Muscle layer of duodenum (tissue), 2 donors: ENCODE measurements around the gene DMRT2.

Experiments used
- H3K27ac ChIP-seq: one replicate; pipeline ENCODE4 v1.7.0; 2013; ENCODE audit warnings: mild to moderate bottlenecking, low read length
- H3K27me3 ChIP-seq: one replicate; pipeline ENCODE4 v1.7.0; 2013; ENCODE audit warnings: low read depth, mild to moderate bottlenecking, control low read depth, low read length
- H3K36me3 ChIP-seq, 2 donors: one replicate each; pipeline ENCODE4 v1.7.0; 2013; ENCODE audit warnings: low read length in 2 of 2, control low read depth in 1 of 2, mild to moderate bottlenecking in 1 of 2; ENCODE audit not compliant: insufficient read depth in 2 of 2, control insufficient read depth in 1 of 2
- H3K4me1 ChIP-seq, 2 donors: one replicate each; pipeline ENCODE4 v1.7.0; 2013; ENCODE audit warnings: low read length in 2 of 2, mild to moderate bottlenecking in 2 of 2, control low read depth in 1 of 2, moderate library complexity in 1 of 2; ENCODE audit not compliant: insufficient read depth in 2 of 2, control insufficient read depth in 1 of 2
- H3K4me3 ChIP-seq, 2 donors: one replicate each; pipeline ENCODE4 v1.7.0; 2013; ENCODE audit warnings: low read length in 2 of 2, low read depth in 1 of 2, mild to moderate bottlenecking in 1 of 2
- H3K9me3 ChIP-seq, 2 donors: one replicate each; pipeline ENCODE4 v1.7.0; 2013; ENCODE audit warnings: low read length in 2 of 2, control low read depth in 1 of 2, mild to moderate bottlenecking in 1 of 2; ENCODE audit not compliant: control insufficient read depth in 1 of 2
- donor health status: healthy.

DMRT2 gene

DNA sequence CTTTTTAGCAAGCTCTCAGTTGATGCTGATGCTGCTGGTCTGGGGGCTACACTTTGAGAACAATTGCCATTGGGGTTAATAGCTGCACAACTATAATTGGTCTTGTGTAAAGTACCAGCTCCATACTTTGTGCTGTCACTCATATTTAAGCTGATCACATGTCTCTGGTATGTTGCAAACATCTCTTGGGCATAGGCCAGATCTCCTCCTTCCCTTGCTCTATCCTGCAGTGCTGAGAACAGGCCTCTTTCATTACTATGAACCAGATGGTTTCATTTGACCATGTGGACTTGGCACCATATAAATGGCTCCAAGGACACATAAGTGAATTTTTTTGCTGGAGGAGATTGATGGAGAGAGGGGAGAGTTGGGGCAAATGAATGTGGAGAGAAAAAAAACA is 48.4 kb downstream of the DMRT2 start:
- Histone ChIP-seq H3K9me3 (no peaks in the 10 kb centered on the region), H3K36me3 (no peaks in the 10 kb centered on the region), H3K27me3 (no peaks in the 10 kb centered on the region), H3K4me1 (no peaks in the 10 kb centered on the region), H3K4me3 (no peak overlapping the region), H3K27ac (no peak overlapping the region)

DNA sequence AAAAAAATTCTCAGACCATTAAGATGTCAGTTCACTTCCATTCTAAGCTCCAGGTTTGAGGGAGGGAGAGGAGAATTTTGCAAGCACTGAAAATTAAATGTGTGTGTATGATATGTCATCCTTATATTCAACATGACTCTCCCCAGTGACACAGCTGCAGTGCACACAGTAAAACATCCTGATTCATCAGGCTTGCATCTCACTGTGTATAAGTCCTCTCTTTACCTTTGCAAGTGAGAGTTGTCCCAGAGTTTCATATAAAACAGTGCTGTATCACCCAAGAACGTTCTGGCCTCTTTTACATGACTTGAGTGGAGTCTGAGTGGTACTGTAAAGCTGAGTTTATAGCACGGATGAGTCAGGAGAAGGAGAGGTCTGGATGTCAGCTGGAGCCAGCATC is 50.0 kb downstream of the DMRT2 start:
- no peaks in the 10 kb centered on the region for H3K36me3 ChIP-seq
- H3K27me3 ChIP-seq = no peaks in the 10 kb centered on the region
- no peak overlapping the region for H3K27ac ChIP-seq
- H3K9me3 ChIP-seq = peaks cover 0 to 4% of the 10 kb centered on the region in 2 donors
- no peak overlapping the region for H3K4me3 ChIP-seq
- no peaks in the 10 kb centered on the region for H3K4me1 ChIP-seq

DNA sequence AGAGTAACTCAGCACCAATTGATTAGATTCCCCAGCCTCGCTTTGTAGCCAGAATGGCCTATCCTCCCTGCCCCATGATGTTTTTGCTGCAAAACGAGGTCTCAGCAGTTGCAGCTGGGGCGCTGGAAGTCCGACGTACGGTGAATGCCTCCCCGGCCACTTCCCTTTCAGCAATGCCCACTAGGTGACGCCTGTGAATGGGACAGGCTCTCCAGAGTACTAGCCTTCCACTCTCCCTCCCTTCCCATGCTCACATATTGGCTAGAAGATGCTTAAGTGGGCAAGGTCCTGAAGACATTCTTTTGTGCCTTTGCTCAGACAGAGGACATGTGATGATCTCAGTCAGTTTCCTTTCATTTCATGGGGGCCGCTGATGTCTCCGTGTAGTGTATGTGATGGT is 50.8 kb downstream of the DMRT2 start:
- no peaks in the 10 kb centered on the region for H3K27me3 ChIP-seq
- H3K36me3 ChIP-seq = no peaks in the 10 kb centered on the region
- H3K4me1 ChIP-seq = no peaks in the 10 kb centered on the region
- no peak overlapping the region for H3K27ac ChIP-seq
- peaks cover 0 to 6% of the 10 kb centered on the region in 2 donors for H3K9me3 ChIP-seq
- H3K4me3 ChIP-seq = no peak overlapping the region

- Histone ChIP-seq H3K4me1 (no peaks in the 10 kb centered on the region), H3K4me3 (no peak overlapping the region), H3K9me3 (peaks cover 0 to 6% of the 10 kb centered on the region in 2 donors), H3K27ac (no peak overlapping the region), H3K36me3 (no peaks in the 10 kb centered on the region), H3K27me3 (no peaks in the 10 kb centered on the region)
Observed at GRCh38 chr9:1101846-1102641, 51.9 kb downstream of the DMRT2 start.

DNA sequence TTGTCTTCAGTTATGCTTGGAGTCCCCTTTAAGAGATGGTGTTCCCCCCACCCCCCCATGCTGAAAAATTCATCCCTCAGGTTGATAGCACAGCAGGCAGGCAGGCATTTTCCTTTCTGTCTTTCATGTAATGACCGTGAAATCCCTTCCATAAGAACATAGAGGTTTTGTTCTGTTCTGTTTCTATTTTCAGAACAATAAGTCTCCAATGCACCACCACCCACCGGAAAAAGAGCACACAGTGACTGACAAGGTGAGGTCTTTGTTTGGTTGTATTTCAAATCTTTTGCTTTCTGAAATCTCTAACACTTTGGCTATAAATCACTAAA is 52.4 kb downstream of the DMRT2 start:
- H3K27me3 ChIP-seq = no peaks in the 10 kb centered on the region
- peaks cover 0 to 6% of the 10 kb centered on the region in 2 donors for H3K9me3 ChIP-seq
- H3K36me3 ChIP-seq = no peaks in the 10 kb centered on the region
- no peak overlapping the region for H3K27ac ChIP-seq
- H3K4me3 ChIP-seq = no peak overlapping the region
- H3K4me1 ChIP-seq = no peaks in the 10 kb centered on the region
